NCI-H2171 treated with DMSO at 0.1 percent for 48 hours (cell line): Measurements from ENCODE around the gene OPHN1.

Source experiments
- DNase-seq: peaks from one replicate; lab custom pipeline; 2025; lab: John Stamatoyannopoulos, UW

The OPHN1 gene

DNA sequence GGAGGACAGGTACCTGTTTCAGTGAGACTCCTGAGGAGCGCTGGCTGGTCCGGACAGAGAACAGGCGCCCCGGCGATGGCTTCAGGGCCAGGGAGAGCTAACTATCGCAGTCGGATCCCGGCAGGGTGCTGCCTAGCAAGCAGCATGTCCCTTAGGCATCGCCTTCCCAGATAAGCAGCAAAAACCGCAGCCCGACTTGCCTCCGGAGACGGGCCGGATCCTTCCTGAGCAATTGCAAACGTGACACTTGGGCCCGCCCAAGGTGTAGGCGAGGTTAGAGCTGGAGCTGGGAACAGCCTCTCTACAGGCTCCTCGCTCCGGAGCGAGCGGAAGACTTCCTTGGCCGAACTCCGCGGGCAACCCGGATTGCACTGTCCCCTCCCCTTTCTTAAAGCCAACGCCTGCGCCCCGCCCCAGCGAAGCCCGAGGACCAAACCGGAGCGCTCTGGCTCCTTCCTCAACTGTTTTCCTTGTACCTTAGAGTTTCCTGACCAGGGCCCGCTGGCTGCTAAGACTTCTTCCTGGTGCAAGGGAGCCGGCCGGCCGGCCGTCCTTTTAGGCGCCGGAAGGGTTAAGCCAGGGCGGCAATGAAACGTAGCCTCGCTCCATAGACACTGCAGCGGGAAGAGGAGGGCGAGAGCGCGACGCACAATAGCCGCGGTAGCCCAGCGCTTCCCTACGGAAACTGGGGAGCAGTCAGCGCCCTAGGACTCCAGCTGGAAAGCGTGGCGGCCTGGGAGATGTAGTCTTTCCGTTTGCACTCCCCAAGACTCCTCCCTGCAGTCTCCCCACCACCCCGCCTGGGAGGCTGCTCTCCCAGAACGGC is at the start of gene OPHN1:
TSS of gene OPHN1 (minus strand) at position 341 of the 826 bp plus-strand sequence. CDS start 475 bp downstream, outside the sequence.
- peak; percentile 66 for DNase-seq

GRCh38 chrX:68480969-68481368 is 47.7 kb upstream of the OPHN1 start:
- no peak for DNase-seq

DNA sequence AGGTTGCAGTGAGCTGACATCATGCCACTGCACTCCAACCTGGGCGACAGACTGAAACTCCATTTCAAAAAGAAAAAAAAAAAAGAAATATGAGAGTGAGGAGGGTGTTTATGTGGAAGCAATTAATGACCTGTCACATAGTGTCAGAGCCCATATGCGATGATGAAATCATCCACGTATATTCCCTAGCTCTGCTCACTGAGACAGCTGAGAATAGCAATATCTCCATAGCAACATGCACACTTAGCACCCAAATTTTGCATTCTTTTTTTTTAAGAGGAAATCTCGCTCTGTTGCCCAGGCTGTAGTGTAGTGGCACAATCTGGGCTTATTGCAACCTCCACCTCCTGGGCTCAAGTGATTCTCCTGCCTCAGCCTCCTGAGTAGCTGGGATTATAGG is 31.5 kb upstream of the OPHN1 start:
- peak; percentile 12 for DNase-seq

- DNase-seq, result no peak
Measured at GRCh38 chrX:68463880-68464279, 30.6 kb upstream of the OPHN1 start.

- DNase-seq, result peak; percentile 21
Measured at GRCh38 chrX:68462653-68463052, 29.4 kb upstream of the OPHN1 start.

GRCh38 chrX:68462197-68462596 is 28.9 kb upstream of the OPHN1 start:
- no peak for DNase-seq

DNA sequence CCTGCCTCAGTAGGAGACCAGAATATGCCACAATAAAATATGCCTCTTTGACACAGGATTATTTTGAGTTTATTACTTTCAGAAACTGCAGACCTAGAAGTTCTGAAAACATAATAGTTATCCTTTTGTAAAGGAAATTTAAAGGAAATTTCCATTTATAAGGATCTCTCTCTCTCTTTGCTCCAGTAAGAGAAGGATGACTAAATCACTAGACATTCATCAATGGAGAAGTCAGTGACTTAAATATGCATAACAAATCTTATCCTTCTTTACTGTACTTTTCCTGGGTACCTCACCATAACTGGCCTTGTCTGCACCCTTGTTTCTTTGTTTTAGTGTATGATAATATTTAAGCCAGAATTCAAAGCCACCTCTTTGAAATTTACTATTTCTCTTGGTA is 28.3 kb upstream of the OPHN1 start:
- DNase-seq, result no peak

GRCh38 chrX:68461093-68461492 is 27.8 kb upstream of the OPHN1 start:
- DNase-seq, result no peak

- no peak for DNase-seq
Measured at GRCh38 chrX:68455151-68455510, 21.8 kb upstream of the OPHN1 start.

DNA sequence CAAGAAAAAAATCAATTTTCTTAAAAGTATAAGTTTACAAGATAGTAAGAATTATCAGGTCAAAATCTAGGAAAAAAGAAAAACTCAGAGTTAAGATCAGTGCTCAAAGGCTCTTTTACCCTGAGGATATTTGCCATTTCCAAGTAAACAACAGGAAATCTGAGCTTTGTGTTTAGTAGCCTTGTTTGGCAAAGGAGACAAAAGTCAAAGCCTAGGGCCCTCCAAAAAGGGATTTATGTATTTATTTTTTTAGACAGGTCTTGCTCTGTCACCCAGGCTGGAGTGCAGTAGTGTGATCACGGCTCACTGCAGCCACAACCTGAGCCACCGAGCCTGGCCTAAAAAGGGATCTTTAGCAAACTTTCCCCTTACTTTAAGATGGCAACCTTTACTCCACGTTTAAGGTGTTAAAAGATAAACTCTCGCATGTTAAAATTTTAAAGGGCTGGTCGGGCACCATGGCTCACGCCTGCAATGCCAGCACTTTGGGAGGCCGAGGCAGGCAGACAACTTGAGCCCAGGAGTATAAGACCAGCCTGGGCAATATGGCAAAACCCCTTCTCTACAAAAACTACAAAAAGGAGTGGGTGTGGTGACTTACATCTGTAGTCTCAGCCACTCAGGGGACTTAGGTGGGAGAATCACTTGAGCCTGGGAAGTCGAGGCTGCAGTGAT is 21.3 kb upstream of the OPHN1 start:
- no peak for DNase-seq

DNA sequence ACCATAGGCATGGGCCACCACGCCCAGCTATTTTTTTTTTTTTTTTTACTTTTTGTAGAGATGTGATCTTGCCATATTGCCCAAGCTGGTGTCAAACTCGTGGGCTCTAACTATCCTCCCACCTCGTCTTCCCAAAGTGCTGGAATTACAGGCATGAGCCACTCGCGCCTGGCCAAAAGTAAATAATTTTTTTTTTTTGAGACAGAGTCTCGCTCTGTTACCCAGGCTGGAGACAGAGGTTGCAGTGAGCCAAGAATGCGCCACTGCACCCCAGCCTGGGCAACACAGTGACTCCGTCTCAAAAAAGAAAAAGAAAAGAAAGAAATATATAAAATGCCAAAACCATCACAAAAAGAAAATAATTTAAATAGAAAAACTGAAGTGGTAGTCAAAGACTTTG is 18.4 kb upstream of the OPHN1 start:
- DNase-seq, result no peak

DNA sequence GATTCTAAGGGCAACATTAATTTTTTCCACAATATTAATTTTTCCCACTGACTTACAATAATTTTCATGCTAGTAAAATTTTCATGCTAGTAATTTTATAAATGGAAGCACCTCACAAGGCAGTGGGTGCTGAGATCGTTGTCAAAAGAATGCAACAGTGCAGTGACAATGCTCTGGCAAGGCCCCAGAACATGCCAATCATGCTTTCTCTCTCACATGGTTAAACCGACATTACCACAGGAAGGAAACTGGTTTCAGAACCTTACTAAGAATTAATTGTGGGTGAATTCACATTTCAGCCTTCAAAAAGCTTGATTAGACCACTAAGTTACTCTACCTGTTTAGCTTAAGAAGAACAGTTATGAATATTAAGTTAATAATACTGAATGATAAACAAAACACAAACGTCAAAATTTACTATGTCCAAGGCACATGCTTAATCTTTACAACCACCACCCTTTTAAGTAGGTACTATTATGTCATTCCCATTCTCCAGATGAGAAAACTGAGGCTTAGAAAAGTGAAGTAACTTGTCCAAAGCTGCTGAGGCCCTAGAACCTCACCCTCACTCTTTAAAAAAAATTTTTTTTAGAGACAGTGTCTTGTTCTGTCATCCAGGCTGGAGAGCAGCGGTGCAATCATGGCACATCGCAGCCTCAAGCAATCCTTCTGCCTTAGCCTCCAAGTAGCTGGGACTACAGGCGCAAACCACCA is 10.0 kb upstream of the OPHN1 start:
- DNase-seq, result no peak

DNA sequence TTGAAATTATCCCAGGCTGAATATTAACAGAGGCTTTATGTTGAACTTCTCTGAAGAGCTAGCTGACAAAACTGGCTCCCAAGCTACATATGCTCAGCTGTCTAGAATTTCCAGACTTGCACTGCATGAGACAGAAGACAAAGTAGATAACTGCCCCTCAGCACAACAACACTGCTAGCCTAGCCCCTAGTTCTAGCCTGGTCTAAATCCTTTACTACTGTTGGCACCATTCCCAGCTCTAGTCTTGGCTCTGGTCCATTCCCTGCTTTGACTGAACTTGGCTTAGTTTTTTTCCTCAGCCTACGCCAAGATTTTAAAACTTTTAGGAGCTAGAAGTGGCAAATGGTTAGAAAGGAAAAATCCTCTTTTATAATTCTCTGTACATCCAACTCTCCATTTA is 7.6 kb upstream of the OPHN1 start:
- peak; percentile 54 for DNase-seq

DNA sequence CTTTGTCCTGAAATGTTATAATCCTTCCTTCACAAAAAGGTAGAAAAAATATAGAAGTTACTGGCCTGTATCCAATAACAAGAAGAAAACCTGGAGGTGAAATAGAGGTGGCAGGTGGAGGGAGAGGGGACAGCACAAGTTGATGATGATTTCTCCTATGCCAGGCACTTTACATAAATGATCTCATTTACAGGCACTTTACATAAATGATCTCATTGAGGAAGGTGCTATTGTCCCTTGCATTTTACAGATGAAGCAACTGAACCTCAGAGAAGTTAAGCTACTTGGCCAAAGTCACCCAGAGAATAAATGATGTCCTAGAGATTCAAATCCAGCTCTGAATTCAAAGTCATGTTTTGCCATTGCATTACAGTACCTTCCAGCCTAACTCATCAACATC is 7.1 kb upstream of the OPHN1 start:
- no peak for DNase-seq

- no peak for DNase-seq
Measured at GRCh38 chrX:68439341-68439740, 6.0 kb upstream of the OPHN1 start.

- no peak for DNase-seq
Measured at GRCh38 chrX:68438575-68438974, 5.3 kb upstream of the OPHN1 start.

- DNase-seq, result no peak
Measured at GRCh38 chrX:68433981-68434299, 645 bp upstream of the OPHN1 start.

DNA sequence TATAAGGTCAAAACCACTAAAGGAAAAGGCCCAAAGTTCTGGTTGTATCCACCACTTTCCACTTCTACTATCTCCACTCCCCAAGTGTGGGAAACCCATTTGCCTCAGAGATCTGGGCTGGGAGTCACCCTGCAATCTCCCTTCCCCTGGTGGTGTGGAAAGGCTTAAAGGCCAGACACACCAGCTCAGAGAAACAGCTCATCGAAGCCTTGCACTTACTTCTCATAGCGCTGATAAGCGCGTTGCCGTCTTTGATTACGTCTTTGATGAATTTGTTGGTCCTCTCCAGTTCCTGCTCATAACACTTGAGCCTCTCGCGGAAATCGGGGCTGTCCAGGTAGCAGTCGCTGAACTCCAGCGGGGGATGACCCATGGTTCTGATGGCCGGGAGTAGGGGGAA is 647 bp downstream of the OPHN1 start:
- DNase-seq, result no peak

GRCh38 chrX:68431836-68432235 is 1.5 kb downstream of the OPHN1 start:
- DNase-seq, result no peak

GRCh38 chrX:68429216-68429615 is 4.1 kb downstream of the OPHN1 start:
- no peak for DNase-seq

DNA sequence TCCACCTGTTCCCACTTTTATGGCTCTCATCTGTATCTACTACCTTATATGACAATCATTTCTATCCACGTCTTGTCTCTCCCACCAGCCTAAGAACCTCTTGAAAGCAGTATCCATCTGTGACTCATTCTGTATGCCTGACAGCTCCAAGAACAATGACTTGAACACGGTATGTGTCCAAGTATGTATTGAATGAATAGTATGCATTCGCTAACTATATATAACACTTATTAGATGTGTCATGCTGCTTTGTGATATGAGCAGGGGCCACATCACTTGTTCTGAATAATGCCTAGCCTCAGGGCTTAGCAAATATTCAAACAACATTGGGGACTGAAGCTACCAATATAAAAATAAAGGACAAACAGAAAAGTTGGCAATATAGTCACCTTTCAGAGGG is 4.9 kb downstream of the OPHN1 start:
- DNase-seq, result no peak

GRCh38 chrX:68424719-68425118 is 8.6 kb downstream of the OPHN1 start:
- no peak for DNase-seq

DNA sequence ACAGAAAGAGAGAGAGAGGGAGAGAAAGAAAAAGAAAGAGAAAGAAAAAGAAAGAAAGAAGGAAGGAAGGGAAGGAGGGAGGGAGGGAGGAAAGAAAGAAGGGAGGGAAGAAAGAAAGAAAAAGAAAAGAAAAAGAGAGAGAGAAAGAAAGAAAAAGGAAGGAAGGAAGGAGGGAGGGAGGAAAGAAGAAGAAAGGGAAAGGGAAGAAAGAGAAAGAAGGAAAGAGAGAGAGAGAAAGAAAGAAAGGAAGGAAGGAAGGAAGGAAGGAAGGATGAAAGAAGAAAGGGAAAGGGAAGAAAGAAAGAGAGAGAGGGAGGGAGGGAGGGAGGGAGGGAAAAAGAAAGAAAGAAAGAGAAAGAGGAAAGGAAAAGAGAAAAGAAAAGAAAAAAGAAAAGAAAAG is 10.8 kb downstream of the OPHN1 start:
- no peak for DNase-seq
